SIG-M5 (cell line): Measurements from ENCODE around the gene TEX44.

Source experiments
- DNase-seq: peaks from one replicate; lab custom pipeline; 2025; lab: John Stamatoyannopoulos, UW

TEX44 gene

DNA sequence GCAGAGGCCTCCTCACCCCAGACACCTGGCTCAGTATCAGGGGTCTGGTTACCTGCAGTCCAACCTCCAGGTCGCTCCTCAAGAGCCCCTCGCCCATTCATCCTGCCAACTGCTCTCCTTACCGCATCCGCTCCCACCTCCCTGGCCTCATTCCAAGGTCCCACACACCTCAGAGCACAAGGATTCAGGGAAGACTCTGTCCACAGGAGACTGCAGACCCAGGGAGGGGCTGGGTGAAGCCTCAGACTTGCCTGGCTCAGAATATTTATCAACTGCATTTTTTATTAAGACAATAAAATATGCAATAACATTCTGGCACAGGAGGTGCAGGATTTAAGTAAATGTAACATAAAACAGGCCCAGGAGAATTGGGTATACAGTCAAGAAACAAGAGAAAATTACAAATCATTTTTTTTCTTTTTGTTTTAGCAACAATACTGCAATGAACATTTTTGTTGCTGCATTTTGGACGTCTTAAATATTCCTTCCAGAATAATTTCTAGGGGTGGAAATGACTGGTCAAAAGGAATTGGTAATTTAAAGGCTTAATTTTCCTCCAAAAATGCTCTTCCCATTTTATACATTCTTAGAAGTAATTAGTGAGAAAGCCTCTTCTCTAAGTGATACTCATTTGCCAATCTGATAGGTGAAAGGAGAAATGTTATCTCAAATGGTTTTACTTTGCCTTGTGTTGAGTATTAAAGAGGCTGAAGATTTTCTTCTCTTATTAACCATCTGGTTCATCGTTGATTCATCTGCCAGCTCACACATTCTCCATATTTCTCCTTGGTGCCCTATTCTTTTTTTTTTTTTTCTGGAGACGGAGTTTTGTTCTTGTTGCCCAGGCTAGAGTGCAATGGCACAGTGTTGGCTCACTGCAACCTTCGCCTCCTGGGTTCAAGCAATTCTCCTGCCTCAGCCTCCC, 42.5 kb downstream of the TEX44 start:
- no peak for DNase-seq

DNA sequence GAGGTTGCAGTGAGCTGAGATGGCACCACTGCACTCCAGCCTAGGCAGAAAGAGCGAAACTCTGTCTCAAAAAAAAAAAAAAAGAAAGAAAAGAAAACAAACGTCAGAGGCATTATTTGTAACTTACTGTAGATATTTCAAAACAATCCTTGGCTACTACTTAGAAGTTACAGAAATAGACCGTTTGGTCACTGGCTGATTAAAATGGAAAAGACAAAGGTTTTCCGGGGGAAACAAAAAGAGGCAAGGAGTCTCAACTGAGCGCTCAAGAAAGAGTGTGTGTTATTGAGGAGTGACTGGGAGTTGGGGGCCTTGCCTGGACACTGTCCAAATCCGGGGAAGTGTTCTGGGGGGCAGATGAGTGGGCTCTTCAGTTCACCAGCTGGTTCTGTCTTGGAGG, 47.6 kb downstream of the TEX44 start:
- DNase-seq = no peak

DNA sequence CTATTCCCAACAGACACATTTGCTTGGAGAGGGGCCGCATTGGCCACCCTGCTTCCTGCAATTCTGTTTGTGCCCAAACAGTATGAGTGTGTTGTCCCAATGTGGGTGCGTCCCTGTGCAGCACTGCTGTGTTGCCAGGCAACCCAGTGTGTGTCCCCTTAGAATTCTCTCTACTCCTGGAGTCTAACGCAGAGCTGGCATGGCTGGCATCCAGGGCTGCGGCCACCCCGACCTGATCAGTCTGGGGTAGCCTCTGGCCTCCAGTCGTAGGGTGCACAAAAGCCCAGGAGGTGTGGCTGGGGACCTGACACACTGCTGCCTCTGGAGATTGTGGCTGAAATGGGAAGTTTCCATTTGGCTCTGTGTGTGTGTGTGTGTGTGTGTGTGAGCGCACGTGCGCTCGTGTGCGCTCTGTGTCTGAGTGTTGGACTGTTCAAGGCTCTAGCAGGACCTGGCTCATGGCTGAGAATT, 48.0 kb downstream of the TEX44 start:
- DNase-seq = no peak

DNA sequence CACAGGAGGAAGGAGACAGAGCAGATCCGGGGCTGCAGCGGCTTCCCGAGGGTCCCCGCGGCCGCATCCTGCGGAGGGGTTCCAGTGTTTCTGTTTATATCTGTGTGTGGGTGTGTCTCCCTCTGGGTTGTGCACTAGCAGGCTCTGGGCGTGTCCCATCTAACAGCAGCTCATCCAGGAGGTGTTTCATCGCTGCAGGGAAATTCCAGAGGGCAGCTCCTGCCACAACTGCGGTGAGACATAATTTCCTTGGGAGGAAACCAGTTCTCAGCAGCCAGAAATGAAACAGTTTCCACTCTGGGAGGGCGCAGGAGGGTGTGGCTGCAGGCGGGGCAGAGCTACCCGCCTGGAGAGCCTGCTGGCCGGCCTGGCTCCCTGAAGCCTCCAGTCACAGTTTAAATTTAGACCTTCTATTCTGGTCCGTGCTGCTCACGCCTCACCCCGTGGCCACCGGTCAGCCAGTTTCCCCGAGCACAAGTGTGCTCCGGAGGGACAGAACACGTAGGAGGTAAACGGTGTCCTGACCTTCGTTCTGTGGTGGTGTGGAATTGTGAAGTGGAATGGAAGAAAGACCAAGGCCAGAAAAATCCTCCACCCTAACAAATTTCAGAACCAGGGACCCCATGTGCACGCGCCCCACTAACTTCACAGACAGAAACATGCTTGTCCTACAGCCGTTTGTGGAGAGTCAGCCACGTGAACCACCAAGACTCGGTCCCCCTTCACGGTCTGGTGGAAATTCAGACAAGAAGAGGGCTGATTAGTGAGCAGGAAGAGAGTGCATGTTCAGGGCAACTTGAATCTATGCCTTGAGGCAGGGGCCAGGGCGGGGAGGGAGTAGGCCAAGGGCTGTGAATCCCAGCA, 50.2 kb downstream of the TEX44 start:
- peak; percentile 25 for DNase-seq

DNA sequence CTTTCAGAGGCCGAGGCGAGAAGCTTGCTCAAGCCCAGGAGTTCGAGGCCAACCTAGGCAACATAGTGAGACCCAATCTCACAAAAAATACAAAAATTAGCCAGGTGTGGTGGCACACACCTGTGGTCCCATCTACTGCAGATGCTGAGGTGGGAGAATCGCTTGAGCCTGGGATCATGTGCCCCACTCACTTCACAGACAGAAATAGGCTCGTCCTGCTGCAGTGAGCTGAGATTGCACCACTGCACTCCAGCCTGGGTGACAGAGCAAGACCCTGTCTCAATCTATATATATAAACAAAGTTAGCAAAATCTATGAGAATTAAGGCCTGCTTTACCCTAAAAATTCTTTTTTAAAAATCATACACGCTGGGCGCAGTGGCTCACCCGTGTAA, 50.8 kb downstream of the TEX44 start:
- DNase-seq = no peak
